AG04450 (cell line): ENCODE measurements around the gene NPRL2. TPM values are rescaled to one million over a fixed set of nuclear protein-coding genes. Genes with fewer than 3 reads are reported as not detected.

Source experiments
- CTCF ChIA-PET: fragments of 300-600, 350-600 bp; formaldehyde crosslinking; extraction: SDS; loops from one replicate; lab custom pipeline; 2022; ENCODE audit warnings: antibody characterized with exemption, inconsistent platforms; lab: Charles Lee
- POLR2A ChIA-PET: fragments of 350-600 bp; formaldehyde crosslinking; extraction: SDS; loops from one replicate; lab custom pipeline; 2021; ENCODE audit warnings: antibody characterized with exemption, inconsistent platforms; lab: Yijun Ruan, JAX
- DNase-seq: peaks from one replicate; pipeline ENCODE4 v3.0.0-alpha.2; 2011; ENCODE audit warnings: low read depth, low spot score
- H3K27ac ChIP-seq: one replicate; pipeline ENCODE4 v1.5.1; 2012; ENCODE audit warnings: low read depth, low read length, control low read depth
- H3K27me3 ChIP-seq: one replicate; pipeline ENCODE4 v1.6.0; 2012; ENCODE audit warnings: low read length; ENCODE audit not compliant: control insufficient read depth, insufficient read depth
- H3K4me3 ChIP-seq: 2 replicates; pipeline ENCODE4 v1.5.1; 2011; ENCODE audit warnings: mild to moderate bottlenecking, low read depth, low read length, control low read depth
- H3K9me3 ChIP-seq: 2 replicates; pipeline ENCODE4 v1.5.1; 2012; ENCODE audit warnings: low read length; ENCODE audit not compliant: control insufficient read depth, insufficient read depth
- CTCF ChIP-seq: IDR thresholded peaks from 2 replicates; pipeline ENCODE4 v1.5.1; 2011; ENCODE audit warnings: low read depth, low read length, control low read depth, inconsistent platforms
- polyA plus RNA-seq: library from polyadenylated mRNA; depleted of rRNA; stranded (reverse); fragments of >200 nt; gene quantifications from 2 replicates; pipeline ENCODE4 v1.2.3, GENCODE V29; 2011

Gene NPRL2
- polyA plus RNA-seq, 1 experiment, result 25.6 TPM

DNA sequence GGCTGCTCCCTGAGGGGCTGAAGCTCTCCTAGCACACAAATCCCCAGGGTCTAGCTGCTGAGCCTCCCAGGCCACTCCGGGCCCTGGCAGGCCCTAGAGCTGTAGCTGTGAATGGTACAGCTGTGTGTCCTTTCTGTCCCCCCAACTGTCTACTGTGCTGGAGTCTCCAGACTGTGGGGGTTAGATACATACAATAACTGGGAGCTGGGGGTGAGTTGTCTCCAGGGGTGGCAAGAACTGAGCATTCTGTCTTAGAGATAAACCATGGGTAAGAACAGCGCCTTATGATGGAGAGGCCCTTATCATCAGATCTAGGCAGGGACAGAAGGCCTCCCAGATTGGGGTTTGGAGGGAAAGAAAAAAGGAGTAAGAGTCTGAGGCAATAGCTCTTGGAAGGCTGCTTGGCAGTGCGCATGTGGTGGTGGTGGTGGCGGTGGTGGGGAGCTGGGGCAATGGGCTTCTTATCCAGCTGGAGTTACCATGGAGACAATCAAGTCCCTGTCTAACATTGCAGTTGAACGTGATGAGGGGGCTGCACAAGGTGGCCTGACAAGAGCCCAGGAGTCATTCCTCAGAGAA, 3.7 kb upstream of the NPRL2 start:
- no peak for DNase-seq
- H3K4me3 ChIP-seq, result no peak overlapping the region
- POLR2A ChIA-PET, result no interaction called here
- no peak overlapping the region for H3K27ac ChIP-seq
- H3K9me3 ChIP-seq, result peaks cover 5% of the 10 kb centered on the region; the same call in 1 of the 2 replicates
- CTCF ChIA-PET, result interaction anchor here (1.3 to 1.8 kb wide), 2 partner anchors 188 to 195 kb away, joined by 5 read pairs; no protein-coding TSS in a partner anchor
- no peak for TF ChIP-seq CTCF
- H3K27me3 ChIP-seq, result no peaks in the 10 kb centered on the region

DNA sequence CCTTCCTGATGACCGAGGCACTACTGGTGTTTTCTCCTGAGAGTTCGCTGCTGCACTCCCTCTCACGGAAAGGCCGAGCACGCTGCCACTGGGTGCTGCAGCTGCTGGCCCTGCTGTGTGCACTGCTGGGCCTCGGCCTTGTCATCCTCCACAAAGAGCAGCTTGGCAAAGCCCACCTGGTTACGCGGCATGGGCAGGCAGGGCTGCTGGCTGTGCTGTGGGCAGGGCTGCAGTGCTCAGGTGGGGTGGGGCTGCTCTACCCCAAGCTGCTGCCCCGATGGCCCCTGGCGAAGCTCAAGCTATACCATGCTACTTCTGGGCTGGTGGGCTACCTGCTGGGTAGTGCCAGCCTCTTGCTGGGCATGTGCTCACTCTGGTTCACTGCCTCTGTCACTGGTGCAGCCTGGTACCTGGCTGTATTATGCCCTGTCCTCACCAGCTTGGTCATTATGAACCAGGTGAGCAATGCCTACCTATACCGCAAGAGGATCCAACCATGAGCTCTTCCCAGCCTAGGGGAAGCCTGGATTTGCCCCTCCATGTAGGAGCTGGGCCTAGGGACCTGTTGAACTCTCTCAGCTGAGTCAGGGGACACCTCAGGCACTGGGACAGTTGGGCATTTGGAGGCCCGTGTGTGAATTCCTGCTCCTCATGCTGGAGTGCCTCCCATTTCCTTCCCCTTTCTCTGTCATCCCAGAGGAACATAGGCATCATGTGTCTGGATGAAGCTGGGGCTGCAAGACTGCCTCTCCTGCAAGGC, 2.9 kb upstream of the NPRL2 start:
- CTCF ChIA-PET, result interaction anchor here (0.8 to 1.8 kb wide), 4 partner anchors 8 to 196 kb away, joined by 3 to 5 read pairs (median 4); no protein-coding TSS in a partner anchor
- H3K9me3 ChIP-seq, result no peaks in the 10 kb centered on the region; the same call in 1 of the 2 replicates
- no peak overlapping the region for H3K4me3 ChIP-seq
- no peaks in the 10 kb centered on the region for H3K27me3 ChIP-seq
- H3K27ac ChIP-seq, result no peak overlapping the region
- no peak for TF ChIP-seq CTCF
- DNase-seq, result no peak
- POLR2A ChIA-PET, result no interaction called here

- ChIA-PET POLR2A (no interaction called here), CTCF (interaction anchor here (0.8 to 1.8 kb wide), 4 partner anchors 8 to 1037 kb away, joined by 3 to 11 read pairs (median 4); no protein-coding TSS in a partner anchor)
- no peaks in the 10 kb centered on the region for H3K27me3 ChIP-seq
- peak; percentile 34; the same call in 1 of the 2 replicates for TF ChIP-seq CTCF
- no peak overlapping the region for H3K27ac ChIP-seq
- H3K9me3 ChIP-seq, result no peaks in the 10 kb centered on the region
- no peak for DNase-seq
- H3K4me3 ChIP-seq, result no peak overlapping the region
Measured at GRCh38 chr3:50352781-50353180, 2.2 kb upstream of the NPRL2 start.

- ChIA-PET POLR2A (interaction anchor here (1.4 to 1.8 kb wide), 2 partner anchors 23 to 52 kb away, joined by 3 to 5 read pairs; partner anchors contain the start of genes HYAL3, NAA80 and TUSC2), CTCF (interaction anchor here (6.6 to 6.7 kb wide), 2 partner anchors 192 to 199 kb away, joined by 53 to 76 read pairs; no protein-coding TSS in a partner anchor)
- DNase-seq, result no peak
- no peak overlapping the region for H3K27ac ChIP-seq
- H3K4me3 ChIP-seq, result peak overlapping the region; percentile 97
- H3K27me3 ChIP-seq, result no peaks in the 10 kb centered on the region
- no peaks in the 10 kb centered on the region for H3K9me3 ChIP-seq
- no peak for TF ChIP-seq CTCF
Measured at GRCh38 chr3:50351323-50351697, 735 bp upstream of the NPRL2 start.
